NCI-H1930 (cell line): Measurements from ENCODE around the gene VSTM5.
"Not testable (repeated sequence)": the region's sequence is repeated elsewhere in the genome, so short reads cannot be mapped to it uniquely, and the experiment has no call there.

Source experiments
- DNase-seq, 2 experiments: peaks; one replicate each; lab custom pipeline; 2025; lab: John Stamatoyannopoulos, UW

The VSTM5 gene, protein sequence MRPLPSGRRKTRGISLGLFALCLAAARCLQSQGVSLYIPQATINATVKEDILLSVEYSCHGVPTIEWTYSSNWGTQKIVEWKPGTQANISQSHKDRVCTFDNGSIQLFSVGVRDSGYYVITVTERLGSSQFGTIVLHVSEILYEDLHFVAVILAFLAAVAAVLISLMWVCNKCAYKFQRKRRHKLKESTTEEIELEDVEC

DNA sequence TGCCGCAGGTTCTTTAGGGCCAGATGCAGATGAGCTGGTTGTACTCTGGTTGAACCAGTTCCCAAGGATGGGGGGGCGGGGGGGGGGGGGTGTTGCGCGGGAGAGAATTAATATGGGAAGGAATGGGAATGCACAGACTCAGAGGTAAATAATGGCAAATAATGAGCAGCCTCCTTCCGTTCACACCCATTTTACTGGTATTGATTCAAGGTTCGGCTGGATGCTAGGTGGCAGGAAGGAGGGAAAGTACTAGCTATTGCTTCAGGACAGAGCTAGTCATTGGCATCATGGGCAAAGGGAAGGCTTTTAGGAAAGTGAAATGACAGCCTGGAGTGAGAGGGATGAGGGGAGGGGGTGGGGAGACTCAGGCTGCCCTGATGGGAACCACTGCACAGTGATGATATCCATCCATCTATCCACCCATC lies at the start of gene VSTM5:
Gene VSTM5 (minus strand): TSS at position 25 of the 425 bp plus-strand sequence. CDS start 116 bp downstream, outside the sequence.
- no peak for DNase-seq

DNA sequence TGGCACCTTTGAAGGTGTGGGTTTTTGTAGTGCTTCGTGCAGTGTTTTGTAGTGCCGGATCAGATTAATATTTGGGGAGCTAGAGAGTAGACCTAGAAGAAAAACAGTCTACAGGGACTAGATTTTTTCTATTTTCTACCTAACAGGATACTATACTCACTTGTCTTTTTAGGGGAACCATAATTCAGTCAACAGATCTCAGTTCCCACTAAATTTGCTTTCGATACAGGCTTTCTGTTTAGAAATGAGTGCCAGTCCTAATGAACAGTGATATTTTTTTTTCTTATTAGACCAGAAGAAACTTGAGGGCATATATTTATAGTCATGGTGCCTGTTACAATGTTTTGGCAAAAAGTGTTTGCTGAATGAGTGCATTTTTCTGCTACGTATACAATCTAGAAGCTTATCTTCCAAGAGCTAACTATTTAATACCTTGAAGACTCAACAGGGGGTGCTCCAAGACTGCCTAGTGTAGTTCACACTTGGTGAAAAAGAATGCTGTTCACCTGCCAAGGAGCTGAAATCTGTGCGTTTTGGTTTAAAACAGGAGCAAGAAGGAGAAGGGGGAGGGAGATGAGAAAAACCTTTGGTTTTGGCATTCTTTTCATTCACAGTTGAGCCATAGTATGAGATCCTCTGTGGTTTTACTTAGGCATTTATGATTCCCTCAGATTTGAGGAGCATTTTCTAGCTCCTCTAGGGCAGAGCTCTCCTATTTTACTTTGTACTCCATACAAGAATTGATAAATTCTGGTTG lies 44.9 kb upstream of the VSTM5 start:
- DNase-seq = peak; percentile 18 to 31

DNA sequence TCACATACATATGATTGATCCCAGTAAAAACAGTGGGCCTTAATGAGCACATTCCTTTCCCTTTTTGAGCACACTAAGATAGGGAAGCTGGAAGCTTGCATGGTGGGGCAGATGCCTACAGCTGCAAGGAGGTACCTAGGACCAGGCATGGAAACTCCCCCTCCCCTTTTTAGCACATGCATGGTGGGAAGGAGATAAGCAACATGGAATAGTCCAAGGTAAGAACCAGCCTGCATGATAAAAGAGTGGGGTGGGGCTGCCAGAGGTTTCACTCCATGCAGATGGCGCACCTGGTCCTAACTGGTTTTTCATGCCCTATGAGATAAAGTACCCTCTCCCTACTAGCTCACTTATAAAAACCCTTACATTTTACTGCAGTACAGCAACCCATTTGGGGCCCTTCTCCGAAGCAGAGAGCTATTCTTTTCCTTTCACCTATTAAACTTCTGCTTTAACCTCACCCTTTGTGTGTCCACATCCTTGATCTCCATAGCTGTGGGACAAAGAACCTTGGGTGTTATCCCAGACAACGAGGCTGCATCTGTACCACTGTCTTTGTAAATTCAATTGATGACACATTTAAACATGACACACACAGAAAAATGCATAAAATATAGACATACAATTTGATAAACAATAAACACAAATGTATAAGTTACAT lies 40.1 kb upstream of the VSTM5 start:
- DNase-seq = no peak

DNA sequence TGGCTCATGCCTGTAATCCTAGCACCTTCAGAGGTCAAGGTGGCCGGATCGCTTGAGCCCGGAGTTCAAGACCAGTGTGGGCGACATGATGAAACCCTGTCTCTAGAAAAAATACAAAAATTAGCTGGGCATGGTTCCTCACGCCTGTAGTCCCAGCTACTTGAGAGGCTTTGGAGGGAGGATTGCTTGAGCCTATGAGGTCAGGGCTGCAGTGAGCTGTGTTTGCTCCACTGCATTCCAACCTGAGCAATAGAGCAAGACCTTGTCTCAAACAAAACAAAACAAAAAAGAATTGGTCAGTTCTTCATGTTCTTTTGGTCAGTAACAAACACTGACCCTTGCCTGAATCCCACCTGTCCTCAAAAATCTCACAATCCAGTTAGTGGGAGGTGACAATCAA lies 36.7 kb upstream of the VSTM5 start:
- DNase-seq = no peak

DNA sequence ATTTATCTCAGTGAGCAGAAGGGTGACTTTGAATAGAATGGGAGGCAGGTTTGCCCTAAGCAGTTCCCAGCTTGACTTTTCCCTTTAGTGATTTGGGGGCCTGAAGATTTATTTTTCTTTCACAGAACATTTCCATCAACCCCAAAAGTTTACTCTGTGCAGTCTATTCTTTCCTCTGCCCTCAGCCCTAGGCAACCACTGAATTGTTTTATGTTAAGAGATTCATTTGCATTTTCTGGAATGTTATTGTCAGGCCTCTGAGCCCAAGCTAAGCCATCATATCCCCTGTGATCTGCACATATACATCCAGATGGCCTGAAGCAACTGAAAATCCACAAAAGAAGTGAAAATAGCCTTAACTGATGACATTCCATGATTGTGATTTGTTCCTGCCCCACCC lies 28.7 kb upstream of the VSTM5 start:
- DNase-seq = not testable (repeated sequence)

DNA sequence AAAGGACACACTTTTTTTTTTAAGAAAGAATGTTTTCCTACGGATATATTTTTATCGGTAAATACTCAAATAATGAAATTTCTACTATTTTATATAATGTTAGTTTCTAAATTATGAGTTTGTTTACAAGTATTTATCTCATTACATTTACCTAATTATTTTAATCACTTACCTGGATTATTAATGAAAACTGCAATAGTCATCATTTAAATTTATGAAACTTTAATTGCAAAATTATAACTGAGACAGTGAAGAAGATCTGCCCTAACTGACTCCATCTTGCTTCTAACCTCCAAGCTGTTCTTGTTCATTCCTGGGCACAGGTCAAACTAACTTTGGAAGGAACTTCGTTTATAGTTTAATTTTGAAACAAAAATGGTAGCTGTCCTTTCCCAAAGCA lies 25.2 kb upstream of the VSTM5 start:
- no peak for DNase-seq

DNA sequence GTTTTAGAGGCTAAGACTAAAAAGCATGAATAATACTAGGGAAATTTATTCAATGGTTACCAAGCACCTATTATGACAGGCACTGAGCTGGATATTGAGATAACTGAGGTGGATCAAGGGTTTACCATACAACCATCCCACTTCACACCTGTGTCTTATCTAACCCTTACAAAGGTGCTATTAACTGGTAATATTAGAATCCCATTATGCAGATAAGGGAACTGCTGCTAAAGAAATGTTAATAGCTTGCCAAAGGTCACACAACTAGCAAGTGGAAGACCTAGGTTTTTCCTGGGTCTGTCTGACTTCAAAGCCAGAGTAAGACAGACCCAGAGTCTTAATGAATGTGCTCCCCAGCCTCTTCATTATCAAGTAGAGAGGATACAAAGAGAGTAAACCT lies 21.1 kb upstream of the VSTM5 start:
- no peak for DNase-seq

DNA sequence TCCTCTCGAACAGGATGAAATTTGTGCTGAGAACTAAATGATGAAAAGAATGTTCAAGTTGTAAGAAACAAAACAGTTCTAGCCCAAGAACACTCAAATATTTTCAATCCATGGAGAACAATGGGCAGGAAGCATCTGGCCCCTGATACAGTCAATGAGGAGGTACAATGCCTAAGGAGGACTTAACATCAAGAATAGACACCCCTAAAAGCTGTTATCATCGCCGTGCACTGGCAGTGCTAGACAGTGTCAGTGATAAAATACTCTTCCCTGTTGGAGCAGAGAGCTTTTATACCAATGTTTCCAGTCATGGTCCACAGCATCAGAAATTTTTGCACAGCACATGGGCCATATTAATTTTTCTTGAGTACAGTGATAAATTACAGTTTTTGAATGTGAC lies 20.2 kb upstream of the VSTM5 start:
- DNase-seq = no peak

DNA sequence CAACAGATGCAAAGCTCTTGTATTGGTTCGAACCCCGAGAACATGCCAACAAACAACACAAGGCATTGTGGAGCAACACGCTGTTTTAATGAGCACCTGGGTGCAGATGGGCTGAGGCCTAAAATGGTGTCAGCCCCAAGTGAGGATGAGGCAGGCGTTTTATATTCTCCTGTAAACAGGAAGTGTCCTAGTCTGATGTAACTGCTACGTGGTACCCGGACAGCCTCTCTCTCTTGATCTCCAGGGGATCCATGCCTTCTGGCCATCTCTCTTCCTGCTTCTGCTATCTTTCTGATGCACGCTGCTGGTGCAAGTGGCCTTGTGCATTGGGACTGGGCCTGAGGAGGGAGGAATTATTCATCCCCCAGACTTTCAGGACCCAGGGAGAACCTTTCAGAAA lies 19.4 kb upstream of the VSTM5 start:
- no peak for DNase-seq

DNA sequence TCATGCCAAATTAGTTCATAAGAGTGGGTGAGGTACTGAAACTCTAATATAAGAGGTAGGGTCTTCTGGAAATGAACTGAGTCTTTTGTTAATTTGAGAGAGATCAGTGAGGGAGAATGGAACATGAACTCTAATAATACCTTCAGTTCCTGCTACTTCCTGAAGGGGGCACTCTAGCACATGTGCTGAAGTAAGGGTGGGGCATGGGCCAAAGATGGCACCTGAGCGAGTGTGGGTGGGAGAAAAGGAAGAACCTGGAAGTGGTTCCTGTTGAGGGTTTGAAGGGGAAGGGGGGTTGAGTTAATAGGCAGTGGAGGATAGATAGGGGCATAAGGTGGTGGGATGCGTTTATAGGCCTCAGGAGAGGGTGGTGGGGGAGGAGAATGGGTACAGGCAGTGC lies 18.0 kb upstream of the VSTM5 start:
- not testable (repeated sequence) for DNase-seq

DNA sequence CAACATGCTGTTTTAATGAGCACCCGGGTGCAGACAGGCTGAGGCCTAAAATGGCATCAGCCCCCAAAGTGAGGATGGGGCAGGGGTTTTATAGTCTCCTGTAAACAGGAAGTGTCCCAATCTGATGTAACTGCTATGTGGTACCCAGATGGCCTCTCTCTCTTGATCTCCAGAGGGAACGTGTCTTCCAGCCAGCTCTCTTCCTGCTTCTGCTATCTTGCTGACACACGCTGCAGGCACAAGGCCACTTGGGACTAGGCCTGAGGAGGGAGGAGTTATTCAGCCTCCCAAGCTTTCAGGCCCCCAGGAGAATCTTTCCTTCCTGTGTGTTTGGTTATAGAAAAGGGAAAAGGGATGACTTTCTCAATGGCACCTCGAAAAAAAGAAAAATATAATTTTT lies 11.4 kb upstream of the VSTM5 start:
- DNase-seq = no peak

DNA sequence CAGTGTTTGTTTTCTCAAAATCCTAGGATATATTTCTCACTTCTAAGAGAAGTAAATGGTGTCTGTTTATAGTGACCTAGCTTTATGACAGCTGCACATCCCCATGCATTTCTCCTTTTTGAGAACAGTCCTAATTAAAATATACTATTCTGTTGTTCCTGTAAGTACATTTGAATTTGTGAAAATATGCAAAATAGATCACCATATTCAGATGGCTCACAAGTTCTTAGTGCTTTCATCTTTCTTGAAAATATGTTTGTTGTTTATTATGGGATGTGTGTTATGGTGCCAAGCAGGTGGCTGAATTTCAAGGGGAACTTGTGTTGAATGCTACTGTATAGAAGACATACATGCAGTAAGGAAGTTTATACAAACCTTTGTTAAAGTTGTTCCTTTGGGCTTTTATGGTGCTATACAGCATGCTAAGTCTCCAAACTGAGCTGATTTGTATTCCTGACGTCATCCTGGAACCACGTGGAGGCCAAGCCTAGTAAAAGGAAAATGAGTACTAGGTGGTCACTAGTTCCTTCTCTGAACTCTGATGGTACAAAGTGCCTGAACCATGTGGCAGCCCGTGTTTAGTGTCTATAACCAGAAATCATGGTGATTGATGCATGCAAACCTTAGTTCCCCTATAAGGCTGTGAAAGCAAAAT lies 7.8 kb upstream of the VSTM5 start:
- no peak for DNase-seq

DNA sequence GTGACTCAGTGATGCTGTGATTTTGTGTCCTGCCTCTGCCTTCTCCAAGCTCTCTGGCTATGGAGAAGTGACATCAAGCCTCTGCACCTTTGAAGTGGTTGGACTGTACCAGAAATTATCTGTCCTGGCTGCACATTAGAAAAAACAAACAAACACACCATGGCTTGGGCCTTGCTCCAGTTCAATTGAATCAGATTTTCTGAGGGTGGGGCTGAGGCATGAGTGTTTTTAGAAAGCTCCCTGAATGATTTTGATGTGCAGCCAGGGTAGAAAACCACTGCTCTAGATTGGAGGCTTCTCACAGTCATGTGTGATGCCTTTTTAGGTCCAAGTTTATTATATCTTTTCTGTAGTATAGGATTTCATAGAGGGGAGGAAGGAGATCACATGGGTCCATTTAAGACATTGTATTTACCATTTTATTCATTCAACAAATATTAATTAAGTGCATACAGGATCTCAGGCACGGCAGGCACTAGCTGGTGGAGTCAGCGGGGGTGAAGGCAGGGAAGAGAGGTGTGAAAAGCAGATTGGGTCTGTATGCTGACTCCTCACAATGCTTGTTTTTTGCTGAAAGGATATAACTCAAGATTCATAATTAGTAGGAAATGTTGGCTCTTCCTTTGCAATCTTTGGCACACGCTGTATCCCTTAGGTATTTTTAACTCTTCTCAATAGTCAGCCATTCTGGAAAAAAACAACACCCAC lies 7.1 kb upstream of the VSTM5 start:
- no peak for DNase-seq

DNA sequence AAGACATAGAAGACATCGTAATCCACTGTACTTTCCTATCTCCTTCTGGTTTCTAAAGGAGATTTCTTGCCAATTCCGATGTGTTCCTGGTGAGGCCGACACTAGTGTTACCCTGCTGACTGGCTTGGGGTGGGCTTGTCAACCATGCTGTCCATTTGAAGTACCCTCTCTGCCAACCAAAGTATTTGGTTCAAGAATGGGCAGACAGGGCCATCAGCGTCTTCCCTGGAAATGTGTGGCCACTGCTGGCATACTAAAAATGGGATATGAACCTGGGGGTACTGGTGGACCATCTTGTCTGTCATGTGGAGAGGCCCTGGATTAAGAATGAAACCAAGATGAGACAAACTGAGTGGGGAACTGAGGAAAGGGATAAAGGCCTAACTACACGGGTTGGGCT lies 1.8 kb upstream of the VSTM5 start:
- no peak for DNase-seq

DNA sequence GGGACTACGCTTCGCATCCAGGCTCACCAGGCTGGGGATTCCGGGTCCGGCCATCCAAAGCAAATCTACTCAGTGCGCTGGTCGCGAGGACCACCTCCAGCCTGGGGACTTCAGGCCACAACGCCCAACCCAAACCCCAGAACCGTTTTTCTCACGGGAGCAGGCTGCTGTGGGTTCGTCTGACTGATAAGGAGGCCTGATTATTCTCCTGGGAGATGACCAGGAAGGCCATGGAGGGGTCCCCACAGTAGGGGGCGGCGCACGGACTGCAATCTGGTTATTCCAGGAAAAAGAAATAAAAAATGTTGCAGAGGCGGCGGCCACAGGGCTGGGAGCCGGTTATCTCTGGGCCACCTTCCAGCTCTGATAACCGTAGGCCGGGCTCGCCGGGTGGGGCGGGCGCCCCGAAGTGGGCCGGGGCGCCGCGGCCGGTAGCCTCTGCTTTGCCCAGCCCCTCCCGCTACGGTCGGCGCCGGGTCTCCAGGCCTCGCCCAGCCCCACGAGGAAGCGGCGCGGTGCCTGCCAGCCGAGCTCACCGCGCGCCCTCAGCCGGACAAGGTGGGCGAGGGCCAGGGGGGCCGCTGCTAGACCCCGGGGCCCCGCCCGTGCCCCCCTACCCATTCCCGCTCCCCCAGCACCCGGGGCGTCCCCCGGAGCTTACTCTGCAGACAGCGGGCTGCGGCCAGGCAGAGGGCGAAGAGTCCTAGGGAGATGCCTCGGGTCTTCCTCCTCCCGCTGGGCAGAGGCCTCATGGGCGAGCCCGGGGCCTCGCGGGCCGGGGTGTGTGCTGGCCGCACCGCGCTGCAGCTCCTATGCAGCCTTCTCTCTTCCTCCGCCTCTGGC lies 446 bp downstream of the VSTM5 start:
- DNase-seq = peak; percentile 4 to 26

DNA sequence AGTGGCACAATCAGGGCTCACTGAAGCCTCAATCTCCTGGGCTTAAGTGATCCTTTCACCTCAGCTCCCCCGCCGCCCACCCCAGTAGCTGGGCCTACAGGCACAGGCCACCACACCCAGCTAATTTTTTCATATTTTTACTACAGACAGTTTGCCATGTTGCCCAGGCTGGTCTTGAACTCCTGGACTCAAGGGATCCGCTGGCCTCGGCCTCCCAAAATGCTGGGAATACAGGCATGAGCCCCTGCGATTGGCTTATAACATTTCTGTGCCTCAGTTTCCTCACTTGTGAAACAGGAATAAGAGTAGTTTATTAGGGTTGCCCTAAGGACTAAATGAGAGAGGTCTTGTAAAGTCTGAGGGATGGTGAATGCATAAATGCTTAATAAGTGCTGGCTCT lies 1.2 kb downstream of the VSTM5 start:
- no peak for DNase-seq

DNA sequence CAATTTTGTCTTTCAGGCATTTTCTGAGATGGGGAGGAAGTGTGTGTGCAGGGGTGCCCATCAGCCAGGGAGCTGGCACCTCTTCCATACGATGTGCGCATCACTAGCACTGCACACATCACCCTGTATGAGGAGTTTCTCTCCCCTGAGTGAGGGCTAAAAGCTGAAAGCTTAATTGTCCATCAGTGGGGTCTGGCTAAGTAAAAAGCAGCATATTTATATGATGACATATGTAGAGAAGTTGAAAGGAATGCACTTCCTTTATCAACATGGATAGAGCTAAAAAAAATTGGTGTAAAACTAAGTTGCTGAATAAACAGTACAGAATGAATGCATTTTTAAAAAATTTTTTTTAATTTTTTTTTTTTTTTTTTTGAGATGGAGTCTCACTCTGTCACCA lies 4.0 kb downstream of the VSTM5 start:
- no peak for DNase-seq

DNA sequence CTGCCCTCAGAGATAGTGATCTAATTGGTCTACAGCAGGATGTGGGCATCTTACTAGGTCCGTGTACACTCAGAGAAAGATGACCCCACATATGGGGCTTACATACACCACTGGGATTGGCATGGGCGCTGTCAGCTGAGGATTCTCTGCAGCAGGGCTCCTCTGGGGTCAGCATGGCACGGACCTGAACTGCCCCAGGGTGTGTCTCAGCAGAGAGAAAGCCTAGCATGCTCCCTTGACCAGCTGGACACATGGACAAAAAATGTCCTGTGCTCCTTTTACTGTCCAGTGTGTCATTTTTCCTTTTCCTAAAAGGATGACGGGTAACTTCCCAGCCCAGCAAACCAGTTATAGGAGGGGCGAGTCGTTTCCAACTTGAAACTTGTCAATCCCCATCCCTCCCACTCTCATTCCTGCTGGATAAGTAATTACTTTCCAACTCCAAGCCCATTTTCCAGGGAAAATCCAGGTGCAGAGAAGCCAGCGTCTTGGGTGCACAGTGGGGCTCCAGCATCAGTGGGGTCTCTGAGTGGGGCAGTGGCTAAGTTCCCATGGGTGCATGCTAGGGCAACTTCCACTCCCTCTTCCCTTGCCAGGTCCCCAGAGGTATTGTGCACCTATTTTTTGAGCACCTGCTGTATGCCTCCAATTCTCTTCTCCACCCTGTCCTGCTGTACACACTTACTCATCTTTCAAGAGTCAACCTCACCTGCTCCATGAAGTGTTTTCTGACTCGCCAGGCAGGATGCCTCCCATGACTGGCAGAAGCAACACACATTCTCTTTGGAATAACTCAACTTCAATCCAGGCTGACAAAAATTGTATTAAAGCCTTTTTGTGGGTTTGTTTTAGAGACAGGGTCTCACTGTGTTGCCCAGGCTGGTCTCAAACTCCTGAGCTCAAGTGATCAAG lies 5.0 kb downstream of the VSTM5 start:
- DNase-seq = no peak

DNA sequence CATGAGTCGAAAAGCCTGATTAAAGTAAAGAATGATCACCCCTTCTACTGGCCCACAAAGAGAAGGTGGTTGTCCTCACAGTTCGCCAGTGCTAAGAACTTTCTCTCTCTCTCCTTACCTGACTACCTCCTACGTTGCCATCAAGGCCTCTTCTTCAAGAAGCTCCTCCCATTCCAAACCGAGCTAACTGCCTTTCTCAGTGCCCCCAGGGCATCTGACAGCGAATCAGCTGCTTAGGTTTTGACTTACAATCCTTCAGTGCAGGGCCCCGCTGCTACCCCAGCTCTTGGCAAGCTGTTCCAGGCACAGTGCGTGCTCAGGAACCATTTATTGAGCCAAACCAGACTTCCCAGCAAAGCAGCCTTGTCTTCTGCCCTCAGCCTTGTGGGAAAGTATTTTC lies 5.8 kb downstream of the VSTM5 start:
- no peak for DNase-seq

DNA sequence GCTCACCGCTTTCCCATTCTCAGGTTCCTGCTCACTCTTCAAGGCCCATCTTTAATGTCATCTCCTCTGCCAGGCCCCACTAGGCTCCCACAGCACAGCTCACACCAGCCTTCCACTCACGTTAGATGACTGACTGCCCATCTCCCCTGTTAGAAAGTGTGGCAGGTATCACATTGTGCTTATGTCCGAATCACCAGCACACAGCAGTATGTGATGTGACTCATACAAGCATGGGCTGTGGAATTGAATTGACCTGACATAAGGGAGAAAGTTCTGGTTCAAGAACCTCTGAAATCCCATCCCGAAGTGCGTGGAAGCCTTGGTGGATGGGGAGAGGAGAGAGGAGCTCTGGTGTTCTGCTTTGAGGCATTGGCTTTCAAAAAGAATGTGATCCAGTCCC lies 6.5 kb downstream of the VSTM5 start:
- DNase-seq = no peak
